Anterior cingulate cortex (tissue), 58 donors: ENCODE data around the gene TMC2.
"Not testable (repeated sequence)": the region's sequence is repeated elsewhere in the genome, so short reads cannot be mapped to it uniquely, and the experiment has no call there.

Experiments
- DNase-seq, 58 donors: peaks; one replicate each; lab custom pipeline; 2025; lab: John Stamatoyannopoulos, UW

TMC2 gene

DNA sequence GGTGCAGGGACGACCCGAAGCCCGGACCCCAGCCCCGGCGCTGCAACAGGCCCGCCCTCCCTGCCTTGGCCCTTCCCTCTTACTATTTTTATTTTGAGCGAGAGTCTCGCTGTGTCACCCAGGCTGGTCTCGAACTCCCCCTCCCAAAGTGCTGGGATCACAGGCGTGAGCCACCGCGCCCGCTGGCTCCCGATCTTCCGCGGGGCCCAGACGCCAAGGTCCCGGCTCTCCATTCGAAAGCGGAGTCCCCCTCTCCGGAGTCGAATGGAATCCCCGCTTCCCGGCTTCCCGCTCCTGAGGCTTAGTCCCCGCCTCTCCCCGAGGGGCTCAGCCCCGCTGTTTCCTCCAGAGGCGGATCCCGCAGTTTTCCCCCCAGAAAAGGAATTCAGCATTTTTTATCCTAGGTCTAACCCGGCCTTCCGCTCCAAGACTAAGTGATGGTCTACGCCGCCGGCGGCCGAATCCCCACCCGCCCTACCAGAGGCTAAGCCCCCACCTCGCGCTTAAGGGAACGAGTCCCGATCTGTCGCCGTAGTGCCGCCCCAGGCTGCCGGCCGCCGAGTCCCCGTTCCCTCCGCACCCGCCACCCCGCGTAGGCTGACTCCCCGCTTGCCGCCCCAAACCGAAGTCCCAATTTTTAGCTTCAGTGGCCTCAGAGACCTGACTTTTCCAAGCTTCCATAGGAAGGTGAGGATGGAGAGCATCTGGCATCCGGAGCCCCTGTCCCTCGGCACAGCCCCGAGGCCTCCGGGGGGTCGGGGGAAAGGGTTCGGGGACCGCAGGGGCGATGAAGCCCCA lies 11.5 kb upstream of the TMC2 start:
- DNase-seq = peak in 37 of 58 donors; percentile 22 to 78 (median 58)

DNA sequence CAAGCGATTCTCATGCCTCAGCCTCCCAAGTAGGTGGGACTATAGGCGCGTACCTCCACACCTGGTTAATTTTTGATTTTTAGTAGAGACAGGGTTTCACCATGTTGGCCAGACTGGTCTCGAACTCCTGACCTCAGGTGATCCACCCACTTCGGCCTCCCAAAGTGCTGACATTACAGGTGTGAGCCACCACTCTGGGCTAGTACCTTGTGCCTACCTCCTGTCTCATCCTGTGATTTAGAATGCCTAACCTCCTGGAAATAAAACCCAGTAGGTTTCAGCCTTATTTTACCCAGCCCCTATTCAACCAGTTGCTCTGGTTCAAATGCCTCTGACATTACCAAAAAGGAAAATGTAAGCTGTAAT lies 10.2 kb upstream of the TMC2 start:
- DNase-seq = not testable (repeated sequence)

DNA sequence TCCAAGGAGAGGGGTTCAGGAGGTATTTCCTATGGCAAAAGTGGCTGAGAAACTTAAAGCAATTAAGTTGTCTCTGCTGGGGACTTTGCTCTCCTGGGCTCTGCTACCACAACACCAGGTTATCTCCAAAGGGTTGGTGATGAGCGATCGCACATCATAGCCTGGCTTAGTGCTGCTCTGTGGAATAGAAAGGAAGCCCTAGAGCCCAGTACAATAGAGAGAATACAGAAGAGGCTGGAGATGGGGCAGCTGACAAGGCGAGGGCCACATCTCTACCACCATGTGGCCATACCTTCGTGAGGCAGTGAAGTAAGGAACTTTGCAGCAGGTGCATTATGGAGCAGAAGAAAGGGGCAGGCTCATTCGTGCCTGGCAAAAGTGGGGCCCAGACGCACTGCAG lies 8.6 kb upstream of the TMC2 start:
- DNase-seq = no peak

DNA sequence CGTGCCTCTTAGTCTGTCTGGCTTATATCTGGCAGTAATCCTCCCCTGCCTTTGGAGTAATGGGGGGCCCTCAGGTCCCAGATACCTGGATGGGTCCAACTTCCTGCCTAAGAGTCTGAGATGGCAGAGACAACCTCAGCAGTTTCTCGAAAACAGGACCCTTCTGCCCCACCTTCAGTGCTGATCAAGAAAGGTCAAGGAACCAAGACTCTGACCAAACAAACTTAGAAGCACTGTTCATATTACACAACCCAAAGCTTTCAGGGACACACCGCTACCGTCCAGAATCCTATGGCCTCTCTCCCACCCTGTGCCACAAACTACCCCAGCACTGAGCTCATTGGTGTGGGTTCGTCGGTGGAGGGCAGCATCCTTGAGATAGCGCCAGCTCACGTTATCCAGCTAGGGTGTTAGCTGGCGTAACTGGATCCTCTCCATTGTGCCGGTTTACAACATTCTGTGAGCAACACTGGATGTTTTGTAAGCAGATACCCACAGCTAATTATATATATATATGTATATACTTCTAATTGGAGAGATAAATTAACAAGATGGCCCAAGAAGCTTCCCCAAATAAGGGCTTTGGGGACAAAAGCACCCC lies 7.6 kb upstream of the TMC2 start:
- no peak for DNase-seq

DNA sequence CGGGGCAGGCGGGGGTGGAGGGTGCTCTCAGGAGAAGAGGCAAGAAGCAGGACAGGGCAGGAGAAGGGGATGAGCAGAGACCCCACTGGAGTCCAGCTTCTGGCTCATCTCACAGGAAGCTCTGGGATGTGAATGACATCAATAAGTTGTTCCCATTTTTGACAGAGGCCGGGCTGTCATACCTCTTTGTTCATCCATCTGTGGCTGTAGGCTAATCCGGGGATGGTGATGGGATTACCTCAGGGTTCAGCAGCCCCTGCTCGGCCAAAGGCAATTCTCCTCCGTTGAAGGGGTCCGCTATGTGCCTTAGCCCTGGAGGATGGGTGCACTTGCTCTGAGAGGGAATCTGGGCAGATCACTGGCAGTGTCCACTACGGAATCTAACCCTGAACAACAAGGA lies 3.3 kb upstream of the TMC2 start:
- DNase-seq = no peak

DNA sequence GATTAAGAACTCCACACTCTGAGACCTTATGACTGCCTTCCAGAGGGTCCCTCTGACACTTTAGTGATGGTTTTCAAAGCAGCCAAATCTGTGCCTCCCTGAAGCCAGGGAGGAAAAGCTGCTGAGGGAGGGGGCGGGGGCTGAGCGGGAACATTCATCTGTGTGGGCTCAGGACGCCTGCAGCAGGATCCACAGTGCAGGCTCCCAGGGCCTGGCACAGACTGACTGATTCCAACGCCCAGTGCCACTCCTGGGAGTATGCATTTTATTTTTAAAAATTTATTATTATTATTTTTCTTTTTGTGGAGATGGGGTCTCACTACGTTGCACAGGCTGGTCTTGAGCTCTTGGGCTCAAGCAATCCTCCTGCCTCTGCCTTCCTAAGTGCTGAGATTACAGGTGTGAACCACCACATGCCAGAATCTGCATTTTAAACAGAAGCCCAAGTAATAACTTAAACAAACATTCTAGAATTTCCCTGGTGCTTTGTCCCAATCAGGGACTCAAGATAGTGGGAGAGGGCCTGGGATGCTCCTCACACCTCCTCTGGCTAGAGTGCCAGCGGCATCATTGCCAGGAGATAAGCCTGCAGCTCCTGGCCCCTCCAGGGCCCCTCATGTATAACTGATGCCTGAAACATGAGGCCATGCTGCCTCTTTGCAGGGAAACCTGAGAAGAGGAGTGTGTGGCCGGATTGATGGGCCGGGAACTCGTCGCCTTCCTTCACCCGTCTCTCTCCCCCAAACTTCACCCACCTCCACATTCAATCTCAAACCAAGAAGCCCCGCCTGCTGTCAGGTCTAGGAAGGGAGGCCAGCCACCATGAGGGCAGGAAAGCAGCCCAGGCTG lies 438 bp upstream of the TMC2 start:
- peak in 4 of 58 donors; percentile 5 to 27 (median 14) for DNase-seq

DNA sequence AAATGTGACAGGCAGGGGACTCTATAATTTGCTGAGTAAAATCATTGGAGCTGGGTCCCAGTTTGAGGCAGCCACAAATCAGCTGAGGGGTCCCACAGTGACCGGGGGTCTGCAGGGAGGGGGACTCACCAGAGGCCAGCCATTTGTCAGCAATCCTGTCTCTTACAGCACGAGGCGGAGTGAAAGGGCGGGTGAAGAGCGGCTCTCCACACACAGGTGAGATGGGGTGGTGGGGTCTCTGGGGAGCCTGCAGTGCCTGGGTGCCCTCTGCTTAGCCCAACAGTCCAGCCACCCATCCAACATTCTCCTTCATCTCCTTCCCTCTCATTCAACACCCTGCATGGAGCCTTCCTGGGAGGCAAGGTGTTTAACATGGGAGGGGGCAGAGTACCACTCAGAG lies 728 bp downstream of the TMC2 start:
- no peak for DNase-seq

DNA sequence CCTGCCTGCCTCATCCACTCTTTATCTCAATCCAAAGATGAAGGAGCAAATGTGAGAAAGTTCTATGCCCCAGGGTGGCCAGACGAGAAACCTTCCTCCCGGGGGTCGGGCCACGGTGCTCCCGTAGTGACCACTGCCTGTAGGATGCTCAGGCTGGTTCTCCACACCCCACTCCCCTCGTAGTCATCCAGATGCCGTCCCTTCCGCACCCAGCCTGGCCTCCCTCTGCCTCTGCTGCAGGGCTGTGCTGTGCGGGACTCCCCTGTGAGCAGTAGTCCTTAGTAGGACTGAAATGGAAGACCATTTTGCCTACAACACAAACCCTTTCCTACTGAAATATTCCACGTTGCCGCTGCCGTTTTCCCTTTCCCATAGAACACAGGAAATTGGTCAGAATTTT lies 2.0 kb downstream of the TMC2 start:
- no peak for DNase-seq

DNA sequence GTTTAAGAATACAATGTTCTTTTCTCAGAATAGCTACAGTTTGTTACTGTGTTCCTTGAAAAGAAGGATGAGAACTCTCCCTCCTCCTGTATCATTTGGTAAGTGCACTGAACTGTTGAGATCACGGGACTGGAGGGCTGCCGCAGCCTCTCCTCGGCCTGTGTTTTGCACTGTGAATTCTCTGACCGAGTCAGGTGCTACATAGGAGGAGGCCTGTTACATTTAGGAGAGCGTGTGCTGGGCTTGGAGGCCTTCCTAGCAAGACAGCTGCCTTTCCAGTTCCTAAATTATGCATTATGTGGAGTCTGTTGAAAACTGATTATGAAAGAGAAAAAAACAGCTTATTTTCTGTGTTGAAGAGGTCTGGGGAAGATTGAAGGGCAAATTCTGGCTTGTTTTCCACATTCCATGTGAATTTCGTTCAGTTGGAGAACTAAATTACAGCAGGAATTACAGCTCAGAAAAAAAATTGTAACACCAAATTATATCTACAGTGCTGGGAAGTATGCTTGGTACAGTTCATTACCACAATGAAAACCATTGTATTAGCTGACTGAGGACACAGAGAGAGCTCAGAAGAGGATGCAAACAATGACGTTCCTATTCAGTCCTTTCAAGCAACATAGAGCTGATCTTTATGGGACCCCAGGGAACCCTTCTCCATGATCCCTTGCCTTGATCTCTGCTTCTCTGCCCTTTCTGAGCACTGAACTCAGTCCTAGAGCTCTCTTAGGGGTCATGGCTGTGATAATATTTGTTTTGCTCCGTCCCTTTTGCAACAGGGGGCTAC lies 2.8 kb downstream of the TMC2 start:
- DNase-seq = peak in 22 of 58 donors; percentile 12 to 79 (median 26)

DNA sequence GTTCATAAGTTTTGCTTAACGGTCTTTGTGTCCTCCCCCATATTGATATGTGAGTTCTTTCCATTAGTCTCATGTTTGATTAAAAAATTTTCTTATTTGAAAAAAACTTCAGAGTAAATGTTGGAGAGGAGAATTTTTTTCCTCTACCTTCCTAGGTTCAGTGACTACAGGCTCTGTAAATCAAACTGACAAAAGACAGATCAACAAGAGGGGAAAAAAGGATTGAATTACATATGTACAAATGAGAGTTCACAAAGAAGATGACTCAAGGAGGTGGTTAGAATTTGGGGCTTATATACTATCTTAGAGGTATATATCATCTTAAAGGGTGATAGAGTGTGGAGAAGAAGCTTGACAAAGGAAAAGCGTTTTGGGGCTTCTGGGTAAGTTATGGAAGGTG lies 5.6 kb downstream of the TMC2 start:
- no peak for DNase-seq

DNA sequence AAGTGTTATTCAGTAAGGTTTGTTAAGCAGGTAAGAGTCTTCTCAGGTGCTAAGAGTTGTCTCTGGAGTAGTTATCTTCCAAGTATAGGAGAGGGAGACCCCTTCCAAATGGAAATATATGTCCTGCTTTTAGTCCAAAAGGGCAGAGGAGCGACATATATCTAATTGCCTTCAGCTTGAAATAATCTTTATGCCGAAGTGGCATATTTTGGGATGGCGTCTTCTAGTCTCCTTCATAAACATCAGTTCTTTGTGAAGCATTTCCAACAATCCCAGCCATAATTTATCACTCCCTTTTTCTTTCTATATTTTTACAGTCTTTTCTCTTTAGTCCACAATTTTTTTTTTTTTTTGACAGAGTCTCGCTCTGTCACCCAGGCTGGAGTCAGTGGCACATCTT lies 6.0 kb downstream of the TMC2 start:
- DNase-seq = no peak

DNA sequence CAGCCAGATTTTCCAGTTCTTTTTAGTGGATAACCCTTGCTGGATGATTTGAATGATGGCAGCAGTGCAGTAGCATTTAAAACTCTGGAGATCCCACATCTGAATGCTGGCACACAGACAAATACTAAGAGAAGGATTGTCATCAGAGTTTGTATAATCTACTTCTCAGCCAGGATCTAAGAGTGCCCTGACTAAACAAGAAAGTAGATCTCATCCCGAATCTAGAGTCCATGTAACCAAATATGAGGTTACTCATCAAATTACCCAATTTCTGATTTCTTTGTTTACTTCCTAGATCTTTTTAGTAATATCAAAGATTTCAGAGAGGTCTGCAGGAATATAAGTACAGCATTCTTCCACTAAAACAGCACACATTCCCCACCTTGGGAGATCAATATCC lies 7.8 kb downstream of the TMC2 start:
- no peak for DNase-seq

DNA sequence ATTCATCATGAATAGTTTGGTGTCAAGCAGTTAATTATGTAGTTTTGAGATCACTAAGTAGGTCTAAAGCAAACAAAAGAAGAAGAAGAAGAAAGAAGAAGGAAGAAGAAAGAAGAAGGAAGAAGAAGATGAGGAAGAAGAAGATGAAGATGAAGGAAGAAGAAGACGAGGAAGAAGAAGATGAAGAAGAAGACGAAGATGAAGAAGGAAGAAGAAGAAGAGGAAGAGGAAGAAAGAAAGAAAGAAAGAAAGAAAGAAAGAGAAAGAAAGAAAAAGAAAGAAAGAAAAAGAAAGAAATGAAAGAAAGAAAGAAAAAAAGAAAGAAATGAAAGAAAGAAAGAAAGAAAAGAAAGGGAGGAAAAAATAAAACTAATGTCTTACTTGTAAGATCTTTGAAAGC lies 9.2 kb downstream of the TMC2 start:
- no peak for DNase-seq

DNA sequence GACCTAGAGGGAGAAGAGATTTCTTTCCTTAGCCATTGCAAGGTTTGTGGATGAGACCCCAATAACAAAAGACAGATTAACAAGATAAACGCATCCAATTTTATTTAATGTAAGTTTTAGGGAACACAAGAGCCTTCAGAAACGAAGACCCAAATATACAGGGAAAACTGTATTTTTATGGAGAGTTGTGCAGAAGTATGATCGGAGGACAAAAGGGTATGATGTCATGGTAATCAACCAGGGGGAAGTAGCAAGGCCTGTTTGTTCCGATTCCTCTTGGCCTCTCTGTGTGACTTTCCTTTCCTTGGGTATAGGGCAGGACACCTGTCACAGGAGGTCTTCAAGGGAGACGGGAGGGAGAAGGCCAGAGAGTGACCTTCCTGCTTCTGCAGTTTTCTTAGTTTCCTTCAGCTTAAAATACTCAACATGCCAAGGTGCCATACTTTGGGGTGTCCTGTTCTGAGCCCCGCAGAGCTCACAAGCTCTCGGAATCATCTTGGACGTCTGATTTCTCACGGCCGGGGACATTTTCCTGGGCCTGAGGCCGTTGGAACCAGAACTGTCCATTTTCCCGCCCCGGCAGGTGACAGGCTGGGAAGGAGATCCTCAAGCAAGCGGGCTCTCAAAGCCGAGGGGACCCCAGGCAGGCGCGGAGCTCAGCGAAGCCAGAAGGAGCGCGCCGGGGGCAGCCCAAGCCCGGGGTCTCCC lies 21.7 kb downstream of the TMC2 start:
- no peak for DNase-seq

DNA sequence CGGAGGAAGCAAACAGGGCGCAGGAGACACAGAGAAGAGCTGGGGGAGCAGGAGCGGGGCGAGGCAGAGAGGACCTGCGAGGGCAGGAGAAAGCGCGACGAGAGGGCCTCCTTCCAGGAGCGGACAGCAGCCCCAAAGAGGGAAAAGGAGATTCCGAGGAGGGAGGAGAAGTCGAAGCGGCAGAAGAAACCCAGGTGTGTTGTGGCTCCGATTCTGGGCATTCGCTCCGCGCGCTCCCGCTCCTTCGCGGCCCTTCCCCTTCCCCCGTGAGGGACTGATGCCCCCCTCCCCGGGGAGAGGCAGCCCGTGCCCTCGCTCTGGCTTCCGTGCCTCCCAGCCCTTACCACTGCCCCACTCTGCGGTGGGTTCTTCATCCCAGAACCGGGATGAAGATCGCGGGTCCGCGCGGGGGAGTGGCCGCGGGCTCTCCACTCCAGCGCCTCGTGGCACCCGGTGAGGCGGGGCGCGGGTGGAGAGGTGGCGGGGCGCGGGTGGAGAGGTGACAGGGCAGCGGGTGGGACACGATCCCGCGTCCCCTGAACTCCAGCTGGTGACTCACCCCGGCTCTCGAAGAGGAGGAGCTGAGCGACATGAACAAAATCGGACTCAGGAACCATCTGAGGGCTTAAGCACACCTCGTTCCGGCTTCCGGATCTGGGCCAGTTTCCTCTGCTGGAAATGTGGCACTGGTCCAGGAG lies 22.4 kb downstream of the TMC2 start:
- peak in 5 of 58 donors; percentile 10 to 47 (median 28) for DNase-seq

DNA sequence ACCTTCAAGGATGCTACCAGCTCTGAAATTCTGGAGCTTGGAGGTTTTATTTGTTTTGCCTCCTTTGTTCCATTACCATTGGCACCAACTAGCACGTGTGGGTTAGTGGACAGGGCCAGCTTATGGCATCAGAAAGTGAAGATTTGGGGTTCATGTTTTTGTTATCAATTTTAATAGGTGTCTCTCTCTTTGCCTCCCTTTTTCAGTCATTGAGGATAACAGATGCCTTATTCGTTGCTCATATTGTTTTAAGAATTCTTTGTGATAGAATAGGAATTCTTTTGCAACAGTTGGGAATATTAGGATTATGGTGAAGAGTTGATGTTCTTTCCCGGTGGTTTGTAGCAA lies 22.9 kb downstream of the TMC2 start:
- no peak for DNase-seq

DNA sequence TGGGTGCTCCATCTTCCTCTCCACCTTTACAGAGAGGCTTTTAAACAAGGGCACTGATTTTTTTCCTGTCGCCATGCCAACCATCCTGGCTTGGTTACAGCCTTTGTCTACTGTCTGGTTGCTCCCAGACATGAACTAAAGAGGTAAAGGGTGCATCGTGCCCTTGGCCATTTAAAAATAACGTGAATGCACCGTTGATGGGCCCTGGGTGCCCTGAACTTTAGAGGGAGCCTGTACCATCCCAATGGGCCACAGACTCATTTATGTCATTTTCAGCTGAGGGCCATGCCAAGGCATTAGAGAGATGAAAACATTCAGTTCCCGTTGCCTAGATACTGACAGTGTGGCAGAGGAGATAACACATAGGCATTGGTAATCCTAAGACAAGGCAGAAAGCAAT lies 23.3 kb downstream of the TMC2 start:
- DNase-seq = peak in 16 of 58 donors; percentile 13 to 74 (median 36)

DNA sequence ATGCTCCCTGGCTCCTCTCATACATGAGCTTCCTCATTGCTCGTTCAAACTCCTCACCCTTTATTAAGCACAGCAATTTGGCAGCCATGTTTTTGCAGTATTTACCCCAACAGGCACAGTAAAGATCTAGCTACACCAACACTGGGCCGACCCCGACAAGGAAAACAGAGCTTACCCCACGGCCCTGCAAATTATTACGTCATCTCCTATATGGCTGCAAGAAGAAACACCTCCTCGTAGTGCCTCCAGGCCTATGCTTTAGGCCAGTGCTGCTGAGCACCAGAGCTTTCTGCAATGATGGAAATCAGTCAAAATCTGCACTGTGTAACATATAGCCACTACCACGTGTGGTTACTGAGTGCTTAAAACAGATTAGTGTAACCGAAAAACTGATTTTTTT lies 26.7 kb downstream of the TMC2 start:
- DNase-seq = no peak

DNA sequence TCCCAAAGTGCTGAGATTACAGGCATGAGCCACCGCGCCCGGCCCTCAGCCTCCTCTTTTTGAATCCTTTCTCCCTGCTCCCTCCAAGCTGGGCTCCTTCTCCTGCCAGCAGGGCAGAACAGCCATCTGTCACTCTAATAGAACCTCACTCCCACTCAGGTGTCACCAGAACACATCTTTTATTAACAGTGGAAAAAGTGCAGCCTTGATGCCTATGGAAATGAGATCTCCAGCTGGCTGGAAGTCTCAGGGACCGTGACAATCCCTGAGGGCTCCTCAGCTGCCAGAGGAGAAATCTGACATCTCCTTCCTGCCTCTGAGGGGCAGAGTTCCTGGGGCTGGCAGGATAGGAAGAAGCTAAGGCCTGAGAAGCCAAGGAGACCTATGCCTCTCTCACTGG lies 28.0 kb downstream of the TMC2 start:
- no peak for DNase-seq
